Endothelial cell of umbilical vein (primary cell): Measurements from ENCODE around the gene SH3RF3. TPM values are rescaled to one million over a fixed set of nuclear protein-coding genes. Genes with fewer than 3 reads are reported as not detected.
"Not testable (repeated sequence)": the region's sequence is repeated elsewhere in the genome, so short reads cannot be mapped to it uniquely, and the experiment has no call there.

Experiments used
- BruUV-seq: library from RNA; stranded (reverse); fragments of 400-500 nt; replicated peaks from 2 replicates; lab custom pipeline; 2021; lab: Mats Ljungman, UMichigan
- CTCF ChIA-PET: fragments of 300-600, 350-600 bp; sonication (Branson Sonifier 250); formaldehyde crosslinking; loops from one replicate; lab custom pipeline; 2021; ENCODE audit warnings: antibody characterized with exemption, inconsistent platforms; lab: Charles Lee
- POLR2A ChIA-PET: fragments of 300-600, 350-600 bp; sonication (Branson Sonifier 250); formaldehyde crosslinking; loops from one replicate; lab custom pipeline; 2021; ENCODE audit warnings: antibody characterized with exemption, inconsistent platforms; lab: Charles Lee
- DNase-seq: peaks from one replicate; pipeline ENCODE4 v3.0.0-alpha.2; 2011; ENCODE audit warnings: low read depth, low spot score
- FAIRE-seq: peaks from 2 replicates; lab custom pipeline; 2011; peaks lifted over from hg19 to GRCh38; lab: Jason Lieb, UNC
- H2AFZ ChIP-seq: 2 replicates; pipeline ENCODE4 v1.6.0; 2012; ENCODE audit warnings: low read depth, low read length, control low read depth, inconsistent platforms
- H3K27ac ChIP-seq: 2 replicates; pipeline ENCODE4 v1.5.1; 2011; ENCODE audit warnings: low read depth, mild to moderate bottlenecking, control low read depth, low read length, moderate library complexity; ENCODE audit not compliant: insufficient read depth
- H3K27me3 ChIP-seq, 2 experiments: 2 replicates each; pipeline versions ENCODE4 v1.6.0 to v1.6.1; 2011; ENCODE audit warnings: low read length in 2 of 2, mixed read lengths in 1 of 2; ENCODE audit not compliant: control insufficient read depth in 2 of 2, insufficient read depth in 2 of 2
- H3K36me3 ChIP-seq, 2 experiments: 2 replicates in 1 of 2; 3 replicates in 1 of 2; pipeline ENCODE4 v1.5.1; 2011; ENCODE audit warnings: low read length in 2 of 2, mild to moderate bottlenecking in 1 of 2, moderate library complexity in 1 of 2; ENCODE audit not compliant: control insufficient read depth in 2 of 2, insufficient read depth in 2 of 2; ENCODE audit errors: extremely low read depth in 1 of 2
- H3K4me1 ChIP-seq: 3 replicates; pipeline ENCODE4 v1.5.1; 2011; ENCODE audit warnings: mild to moderate bottlenecking, low read length; ENCODE audit not compliant: control insufficient read depth, insufficient read depth; ENCODE audit errors: extremely low read depth
- H3K4me2 ChIP-seq: 2 replicates; pipeline ENCODE4 v1.6.1; 2011; ENCODE audit warnings: low read length, control low read depth, mixed read lengths; ENCODE audit not compliant: insufficient read depth
- H3K4me3 ChIP-seq, 3 experiments: fragments of 200-600 bp in 1 of 3; sonication (generic), shearing (Covaris generic) in 1 of 3; replicated peaks in 1 of 3; 2 replicates each; pipeline ENCODE4 v1.5.1; 2011 to 2016; ENCODE audit warnings: control low read depth in 3 of 3, low read length in 3 of 3, mild to moderate bottlenecking in 2 of 3, inconsistent platforms in 1 of 3, low read depth in 1 of 3, moderate library complexity in 1 of 3; ENCODE audit not compliant: insufficient read depth in 1 of 3
- H3K79me2 ChIP-seq: 2 replicates; pipeline ENCODE4 v1.6.0; 2012; ENCODE audit warnings: low read length, inconsistent platforms; ENCODE audit not compliant: control insufficient read depth, insufficient read depth
- H3K9ac ChIP-seq: replicated peaks from 2 replicates; pipeline ENCODE3; 2011; ENCODE audit warnings: low read length, control low read depth; ENCODE audit not compliant: insufficient read depth; ENCODE audit errors: extremely low read depth
- H3K9me1 ChIP-seq: replicated peaks from 3 replicates; pipeline ENCODE4 v1.6.0; 2011; ENCODE audit warnings: mild to moderate bottlenecking, low read length; ENCODE audit not compliant: control insufficient read depth, insufficient read depth; ENCODE audit errors: extremely low read depth
- H3K9me3 ChIP-seq: replicated peaks from 2 replicates; pipeline ENCODE4 v1.5.1; 2012; ENCODE audit warnings: low read length, inconsistent platforms; ENCODE audit not compliant: control insufficient read depth, insufficient read depth
- H4K20me1 ChIP-seq: replicated peaks from 2 replicates; pipeline ENCODE3; 2011; ENCODE audit warnings: mild to moderate bottlenecking, low read length; ENCODE audit not compliant: control insufficient read depth, insufficient read depth; ENCODE audit errors: extremely low read depth
- CTCF ChIP-seq, 2 donors: IDR thresholded peaks; 1 replicate in 1 of 2; 2 replicates in 1 of 2; pipeline ENCODE4 v1.5.1; 2011; ENCODE audit warnings: low read length in 2 of 2, mild to moderate bottlenecking in 2 of 2, moderate library complexity in 2 of 2, control low read depth in 1 of 2, inconsistent platforms in 1 of 2, low read depth in 1 of 2; ENCODE audit not compliant: insufficient read depth in 1 of 2; ENCODE audit errors: extremely low read depth in 1 of 2
- EZH2 ChIP-seq: IDR thresholded peaks from 2 replicates; pipeline ENCODE4 v1.6.1; 2012; ENCODE audit warnings: borderline replicate concordance, low read depth, mild to moderate bottlenecking, moderate library complexity, low read length, inconsistent platforms; ENCODE audit not compliant: severe bottlenecking
- FOS ChIP-seq: IDR thresholded peaks from 2 replicates; pipeline ENCODE4 v1.6.1; 2011; ENCODE audit warnings: mild to moderate bottlenecking, low read length, moderate library complexity, borderline replicate concordance; ENCODE audit not compliant: insufficient read depth
- GATA2 ChIP-seq: IDR thresholded peaks from 2 replicates; pipeline ENCODE4 v1.7.0; 2011; ENCODE audit warnings: low read depth, mild to moderate bottlenecking, moderate library complexity, mixed read lengths, low read length; ENCODE audit not compliant: insufficient read length, insufficient read depth
- JUN ChIP-seq: IDR thresholded peaks from 2 replicates; pipeline ENCODE4 v1.6.1; 2011; ENCODE audit warnings: borderline replicate concordance, low read depth; ENCODE audit not compliant: insufficient read length, insufficient read depth
- MAX ChIP-seq: IDR thresholded peaks from 2 replicates; pipeline ENCODE4 v1.6.1; 2011; ENCODE audit not compliant: insufficient read depth, insufficient read length
- MYC ChIP-seq: IDR thresholded peaks from one replicate; pipeline ENCODE4 v1.6.1; 2011; ENCODE audit warnings: mild to moderate bottlenecking, low read depth, low read length
- POLR2A ChIP-seq: IDR thresholded peaks from 2 replicates; pipeline ENCODE4 v1.6.1; 2012; ENCODE audit warnings: low read depth, mild to moderate bottlenecking, control low read depth, low read length
- POLR2AphosphoS5 ChIP-seq: IDR thresholded peaks from 2 replicates; pipeline ENCODE4 v1.6.1; 2012; ENCODE audit warnings: low read depth, mild to moderate bottlenecking, control low read depth, low read length, moderate library complexity; ENCODE audit not compliant: insufficient read depth
- dilution Hi-C: fragments of 300-500 bp; cut with MboI; formaldehyde crosslinking; loops from one replicate; pipeline ENCODE4 v1.15.0; 2019; ENCODE audit warnings: low sequenced_read_pairs; ENCODE audit not compliant: extremely low pct_ligation_motif_present
- intact Hi-C: fragments of 100-400 bp; cut with micrococcal nuclease; formaldehyde crosslinking; loops from one replicate; pipeline ENCODE4 v1.10.0; 2022
- polyA plus RNA-seq, 4 experiments: library from polyadenylated mRNA; depleted of rRNA in 3 of 4; stranded (reverse) in 3 of 4; unstranded in 1 of 4; fragments of >200 nt; gene quantifications; 2 replicates each; pipeline versions ENCODE4 v1.2.1 to v1.2.3, GENCODE V29; 2011 to 2012; ENCODE audit warnings: missing spikeins in 1 of 4
- total RNA-seq: library from RNA; stranded (reverse); gene quantifications from 2 replicates; pipeline ENCODE4 v1.2.3, GENCODE V29; 2021

The SH3RF3 gene
- total and polyA plus RNA-seq, 2 donors (not counting 3 experiments of a cell fraction or from before 2014, with no cell fraction given) = 3.8 to 14.7 TPM

- no peak overlapping the region for H3K4me3 ChIP-seq
- no peaks in the 10 kb centered on the region for H3K9me3 ChIP-seq
- H3K9ac ChIP-seq = no peak overlapping the region
- TF ChIP-seq FOS (no peak), EZH2 (no peak), POLR2A (no peak), JUN (no peak), POLR2AphosphoS5 (no peak), MYC (no peak), MAX (no peak), CTCF (IDR thresholded peaks at IDR 0.05; ENCODE audit: extremely low read depth in 1 of 2, insufficient read depth in 1 of 2, low read depth in 1 of 2, low read length in 2 of 2) (no peak), GATA2 (no peak)
- H3K4me1 ChIP-seq = no peaks in the 10 kb centered on the region
- H3K27me3 ChIP-seq = no peaks in the 10 kb centered on the region
- FAIRE-seq (no peak), DNase-seq (no peak)
- dilution Hi-C loops (no loop called here), intact Hi-C loops (no loop called here)
- H3K36me3 ChIP-seq = no peaks in the 10 kb centered on the region
- no peaks in the 10 kb centered on the region for H3K9me1 ChIP-seq
- no peak overlapping the region for H2AFZ ChIP-seq
- POLR2A ChIA-PET = no interaction called here
- H4K20me1 ChIP-seq = no peaks in the 10 kb centered on the region
- no peaks in the 10 kb centered on the region for H3K79me2 ChIP-seq
- no peak overlapping the region for H3K4me2 ChIP-seq
- CTCF ChIA-PET = no interaction called here
- no peak overlapping the region for H3K27ac ChIP-seq
- no TSS peak for BruUV-seq
Observed at GRCh38 chr2:109110170-109110569, 18.8 kb upstream of the SH3RF3 start.

- FAIRE-seq, DNase-seq, dilution Hi-C loops, H3K9me3 ChIP-seq, H3K9me1 ChIP-seq, H3K4me1 ChIP-seq, CTCF ChIA-PET, intact Hi-C loops, H3K4me3 ChIP-seq, H3K79me2 ChIP-seq, H3K27ac ChIP-seq, H4K20me1 ChIP-seq, H3K9ac ChIP-seq, BruUV-seq, H3K4me2 ChIP-seq, H3K36me3 ChIP-seq, POLR2A ChIA-PET, H2AFZ ChIP-seq: not testable (repeated sequence)
- peaks cover 9 to 11% of the 10 kb centered on the region in 2 experiments for H3K27me3 ChIP-seq
Observed at GRCh38 chr2:109117181-109117580, 11.8 kb upstream of the SH3RF3 start.
